Panc1 (cell line): ENCODE data around the gene PAX9. TPM values are rescaled to one million over a fixed set of nuclear protein-coding genes. Genes with fewer than 3 reads are reported as not detected.

Source experiments
- ATAC-seq: fragments of 200-7000 bp; cut with Tn5 transposase; 2 replicates; pipeline ENCODE4 v1.9.1; 2020; ENCODE audit warnings: mild to moderate bottlenecking, moderate library complexity
- BruUV-seq: library from RNA; stranded (reverse); fragments of 400-500 nt; replicated peaks from 2 replicates; lab custom pipeline; 2021; lab: Mats Ljungman, UMichigan
- CTCF ChIA-PET: fragments of 300-600 bp; sonication (Branson Sonifier 250); formaldehyde crosslinking; loops from one replicate; lab custom pipeline; 2022; ENCODE audit warnings: antibody characterized with exemption; lab: Charles Lee
- POLR2A ChIA-PET: fragments of 300-600 bp; sonication (Branson Sonifier 250); formaldehyde crosslinking; loops from one replicate; lab custom pipeline; 2022; ENCODE audit warnings: antibody characterized with exemption; lab: Charles Lee
- DNase-seq: peaks from one replicate; pipeline ENCODE4 v3.0.0-alpha.2; 2010; ENCODE audit warnings: low read depth, low spot score
- H3K27ac ChIP-seq: 2 replicates; pipeline ENCODE4 v1.5.1; 2011; ENCODE audit warnings: mild to moderate bottlenecking, low read length, inconsistent platforms
- H3K27me3 ChIP-seq: fragments of 200-500 bp; sonication (Bioruptor generic); 2 replicates; pipeline ENCODE4 v1.6.0; 2014; ENCODE audit warnings: low read length, inconsistent platforms; ENCODE audit not compliant: control insufficient read depth, insufficient read depth
- H3K36me3 ChIP-seq: fragments of 200-500 bp; sonication (Bioruptor generic); 2 replicates; pipeline ENCODE4 v1.5.1; 2014; ENCODE audit warnings: inconsistent platforms, mild to moderate bottlenecking, low read length, moderate library complexity; ENCODE audit not compliant: control insufficient read depth, insufficient read depth
- H3K4me1 ChIP-seq: 2 replicates; pipeline ENCODE4 v1.5.1; 2011; ENCODE audit warnings: inconsistent platforms, mild to moderate bottlenecking, low read length, moderate library complexity; ENCODE audit not compliant: control insufficient read depth, insufficient read depth
- H3K4me3 ChIP-seq, 2 experiments: 2 replicates each; pipeline ENCODE4 v1.5.1; 2011 to 2012; ENCODE audit warnings: low read depth in 2 of 2, low read length in 2 of 2, mild to moderate bottlenecking in 2 of 2, inconsistent platforms in 1 of 2, moderate library complexity in 1 of 2
- H3K9me3 ChIP-seq: fragments of 200-500 bp; sonication (Bioruptor generic); 2 replicates; pipeline ENCODE4 v1.5.1; 2014; ENCODE audit warnings: low read depth, mild to moderate bottlenecking, inconsistent platforms, low read length, moderate library complexity; ENCODE audit not compliant: control insufficient read depth, insufficient read depth
- POLR2AphosphoS5 ChIP-seq: IDR thresholded peaks from 2 replicates; pipeline ENCODE4 v1.6.1; 2012; ENCODE audit warnings: mild to moderate bottlenecking, low read depth, low read length, moderate library complexity
- SIN3A ChIP-seq: IDR thresholded peaks from 2 replicates; pipeline ENCODE4 v1.6.1; 2012; ENCODE audit warnings: low read depth, mild to moderate bottlenecking, low read length, moderate library complexity, borderline replicate concordance; ENCODE audit not compliant: insufficient read depth
- TCF7L2 ChIP-seq: IDR thresholded peaks from 2 replicates; pipeline ENCODE4 v1.6.1; 2011; ENCODE audit warnings: mild to moderate bottlenecking, low read depth, low read length, inconsistent platforms
- in situ Hi-C: cut with HindIII; loops from 2 replicates; pipeline ENCODE4 v1.10.0; 2016; ENCODE audit warnings: low sequenced_read_pairs, low pct_unique_long_range_greater_than_20kb
- intact Hi-C: fragments of 100-400 bp; cut with micrococcal nuclease; formaldehyde crosslinking; loops from one replicate; pipeline ENCODE4 v1.10.0; 2022; ENCODE audit not compliant: unreplicated experiment
- total RNA-seq: library from RNA; stranded (reverse); gene quantifications from one replicate; pipeline ENCODE4 v1.2.1, GENCODE V29; 2021; ENCODE audit not compliant: unreplicated experiment
- TF ChIP-seq, protein P1 (sequence below): fragments of 450-650 bp; IDR thresholded peaks from 2 replicates; pipeline ENCODE4 v1.5.1; 2017; ENCODE audit warnings: mild to moderate bottlenecking
- TF ChIP-seq, protein P2 (sequence below), 2 experiments: IDR thresholded peaks; 2 replicates each; pipeline ENCODE4 v1.6.1; 2011 to 2012; ENCODE audit warnings: low read depth in 2 of 2, control low read depth in 1 of 2, low read length in 1 of 2, mild to moderate bottlenecking in 1 of 2, moderate library complexity in 1 of 2; ENCODE audit not compliant: insufficient read depth in 1 of 2

The PAX9 gene
- total RNA-seq, 1 experiment from 2014 or later = 0.82 TPM

DNA sequence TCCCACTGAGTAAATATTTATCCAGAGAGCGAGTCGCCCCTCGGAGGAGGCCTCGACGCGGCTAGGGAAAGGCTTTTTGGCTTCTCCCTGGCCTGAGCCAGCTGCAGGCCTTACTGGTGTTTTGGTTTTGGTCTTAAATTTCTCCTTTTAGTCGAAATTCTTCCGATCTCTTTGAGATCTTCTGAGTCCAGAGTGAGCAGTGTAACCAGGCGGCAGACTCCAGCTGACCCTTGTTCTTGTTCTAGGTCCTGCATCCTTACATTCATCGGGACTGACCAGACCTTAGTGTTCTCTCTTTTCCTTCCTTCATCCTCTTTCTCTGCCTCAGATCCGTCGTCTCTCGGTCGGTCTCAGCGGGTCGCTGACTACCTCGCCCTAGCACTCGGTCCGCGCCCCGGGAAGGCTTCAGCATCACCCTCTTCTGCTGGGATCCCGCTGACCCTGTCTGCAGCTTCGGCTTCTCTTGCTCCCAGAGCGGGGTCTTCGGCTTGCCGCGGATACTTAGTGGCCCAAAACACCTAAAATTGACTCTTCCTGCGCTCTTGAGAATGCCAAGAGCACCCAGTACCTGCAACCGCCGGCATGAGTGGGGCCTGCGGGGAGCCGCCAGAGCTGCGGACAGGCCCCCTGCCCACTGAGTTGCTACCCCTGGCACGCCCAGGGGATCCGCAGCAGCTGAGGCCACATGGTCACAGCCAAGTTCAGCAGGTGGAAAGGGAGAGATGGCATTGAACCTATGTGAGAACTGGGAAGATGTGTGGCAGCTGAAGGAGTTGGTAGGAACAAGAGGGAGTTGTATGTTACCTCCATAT, 2.4 kb upstream of the PAX9 start:
- no peaks in the 10 kb centered on the region for H3K27me3 ChIP-seq
- DNase-seq (no peak), ATAC-seq (no peak)
- ChIA-PET CTCF (no interaction called here), POLR2A (no interaction called here)
- no peak overlapping the region for H3K4me3 ChIP-seq
- intact Hi-C loops (no loop called here), in situ Hi-C loops (no loop called here)
- H3K9me3 ChIP-seq = no peaks in the 10 kb centered on the region
- no peaks in the 10 kb centered on the region for H3K4me1 ChIP-seq
- H3K36me3 ChIP-seq = no peaks in the 10 kb centered on the region
- TF ChIP-seq POLR2AphosphoS5 (no peak), SIN3A (no peak), TCF7L2 (no peak)
- TF ChIP-seq, protein P1, sequence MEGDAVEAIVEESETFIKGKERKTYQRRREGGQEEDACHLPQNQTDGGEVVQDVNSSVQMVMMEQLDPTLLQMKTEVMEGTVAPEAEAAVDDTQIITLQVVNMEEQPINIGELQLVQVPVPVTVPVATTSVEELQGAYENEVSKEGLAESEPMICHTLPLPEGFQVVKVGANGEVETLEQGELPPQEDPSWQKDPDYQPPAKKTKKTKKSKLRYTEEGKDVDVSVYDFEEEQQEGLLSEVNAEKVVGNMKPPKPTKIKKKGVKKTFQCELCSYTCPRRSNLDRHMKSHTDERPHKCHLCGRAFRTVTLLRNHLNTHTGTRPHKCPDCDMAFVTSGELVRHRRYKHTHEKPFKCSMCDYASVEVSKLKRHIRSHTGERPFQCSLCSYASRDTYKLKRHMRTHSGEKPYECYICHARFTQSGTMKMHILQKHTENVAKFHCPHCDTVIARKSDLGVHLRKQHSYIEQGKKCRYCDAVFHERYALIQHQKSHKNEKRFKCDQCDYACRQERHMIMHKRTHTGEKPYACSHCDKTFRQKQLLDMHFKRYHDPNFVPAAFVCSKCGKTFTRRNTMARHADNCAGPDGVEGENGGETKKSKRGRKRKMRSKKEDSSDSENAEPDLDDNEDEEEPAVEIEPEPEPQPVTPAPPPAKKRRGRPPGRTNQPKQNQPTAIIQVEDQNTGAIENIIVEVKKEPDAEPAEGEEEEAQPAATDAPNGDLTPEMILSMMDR = no peak
- TF ChIP-seq, protein P2, sequence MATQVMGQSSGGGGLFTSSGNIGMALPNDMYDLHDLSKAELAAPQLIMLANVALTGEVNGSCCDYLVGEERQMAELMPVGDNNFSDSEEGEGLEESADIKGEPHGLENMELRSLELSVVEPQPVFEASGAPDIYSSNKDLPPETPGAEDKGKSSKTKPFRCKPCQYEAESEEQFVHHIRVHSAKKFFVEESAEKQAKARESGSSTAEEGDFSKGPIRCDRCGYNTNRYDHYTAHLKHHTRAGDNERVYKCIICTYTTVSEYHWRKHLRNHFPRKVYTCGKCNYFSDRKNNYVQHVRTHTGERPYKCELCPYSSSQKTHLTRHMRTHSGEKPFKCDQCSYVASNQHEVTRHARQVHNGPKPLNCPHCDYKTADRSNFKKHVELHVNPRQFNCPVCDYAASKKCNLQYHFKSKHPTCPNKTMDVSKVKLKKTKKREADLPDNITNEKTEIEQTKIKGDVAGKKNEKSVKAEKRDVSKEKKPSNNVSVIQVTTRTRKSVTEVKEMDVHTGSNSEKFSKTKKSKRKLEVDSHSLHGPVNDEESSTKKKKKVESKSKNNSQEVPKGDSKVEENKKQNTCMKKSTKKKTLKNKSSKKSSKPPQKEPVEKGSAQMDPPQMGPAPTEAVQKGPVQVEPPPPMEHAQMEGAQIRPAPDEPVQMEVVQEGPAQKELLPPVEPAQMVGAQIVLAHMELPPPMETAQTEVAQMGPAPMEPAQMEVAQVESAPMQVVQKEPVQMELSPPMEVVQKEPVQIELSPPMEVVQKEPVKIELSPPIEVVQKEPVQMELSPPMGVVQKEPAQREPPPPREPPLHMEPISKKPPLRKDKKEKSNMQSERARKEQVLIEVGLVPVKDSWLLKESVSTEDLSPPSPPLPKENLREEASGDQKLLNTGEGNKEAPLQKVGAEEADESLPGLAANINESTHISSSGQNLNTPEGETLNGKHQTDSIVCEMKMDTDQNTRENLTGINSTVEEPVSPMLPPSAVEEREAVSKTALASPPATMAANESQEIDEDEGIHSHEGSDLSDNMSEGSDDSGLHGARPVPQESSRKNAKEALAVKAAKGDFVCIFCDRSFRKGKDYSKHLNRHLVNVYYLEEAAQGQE (IDR thresholded peaks at IDR 0.05; ENCODE audit: insufficient read depth in 1 of 2, low read depth in 2 of 2, low read length in 1 of 2) = no peak
- BruUV-seq = no TSS peak
- no peak overlapping the region for H3K27ac ChIP-seq

DNA sequence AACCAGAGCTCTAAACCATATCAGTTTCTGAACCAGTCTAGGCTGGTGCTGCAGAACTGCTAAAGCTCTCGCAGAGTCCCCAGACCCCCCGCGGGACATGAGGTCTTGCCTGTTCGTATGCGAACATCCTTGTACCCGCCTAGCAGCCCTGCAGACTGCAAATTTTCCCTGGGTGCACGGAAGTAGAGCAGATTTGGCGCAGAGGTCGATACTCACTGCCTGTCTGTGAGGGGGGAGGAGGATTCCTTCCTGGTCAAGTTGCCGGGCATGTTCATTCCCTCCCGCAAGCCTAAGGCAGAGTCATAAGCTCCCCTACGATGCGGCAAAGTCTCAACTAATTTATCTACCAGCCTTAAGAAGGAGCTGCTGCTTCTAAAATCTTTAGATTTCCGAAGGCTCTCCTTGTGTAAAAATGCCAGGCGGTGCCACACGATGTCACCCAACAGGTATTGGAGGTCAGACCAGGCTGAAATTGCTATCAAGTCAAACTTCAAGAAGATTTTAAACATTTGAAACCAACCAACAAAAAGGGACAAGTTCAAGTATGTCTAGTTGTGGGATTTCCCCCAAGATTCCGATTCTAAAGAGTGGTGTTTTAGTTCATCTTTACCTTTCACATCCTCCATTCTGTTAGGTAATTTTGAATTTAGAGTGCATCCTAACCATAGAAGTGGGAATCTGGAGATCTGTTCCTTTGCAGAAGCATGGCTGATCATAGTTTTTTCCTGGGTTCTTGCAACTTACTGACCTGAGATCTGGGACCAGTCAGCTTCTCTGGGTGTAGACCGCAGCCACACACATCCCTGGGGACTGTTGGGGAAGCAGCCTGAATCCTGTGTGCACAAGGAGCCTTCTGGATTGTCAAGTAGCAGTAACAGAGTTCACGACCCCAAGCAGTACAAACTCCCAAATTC, 1.6 kb upstream of the PAX9 start:
- Histone ChIP-seq H3K4me1 (no peaks in the 10 kb centered on the region), H3K27ac (no peak overlapping the region), H3K36me3 (no peaks in the 10 kb centered on the region), H3K4me3 (no peak overlapping the region), H3K27me3 (no peaks in the 10 kb centered on the region), H3K9me3 (no peaks in the 10 kb centered on the region)
- DNase-seq (no peak), ATAC-seq (no peak)
- POLR2A ChIA-PET = no interaction called here
- CTCF ChIA-PET = interaction anchor here (0.5 kb wide), 1 partner anchor 282 kb away, joined by 4 read pairs; no protein-coding TSS in a partner anchor
- TF ChIP-seq, protein P2 (IDR thresholded peaks at IDR 0.05; ENCODE audit: insufficient read depth in 1 of 2, low read depth in 2 of 2, low read length in 1 of 2) = no peak
- TF ChIP-seq, protein P1 = no peak
- TF ChIP-seq POLR2AphosphoS5 = no peak
- no peak for TF ChIP-seq SIN3A
- no peak for TF ChIP-seq TCF7L2
- BruUV-seq = no TSS peak
- in situ Hi-C loops = no loop called here
- intact Hi-C loops = loop anchor here (10.0 kb wide), 1 partner anchor 485 kb away; no protein-coding TSS in a partner anchor
